ENCODE data around the gene HAGHL.
"Not testable (repeated sequence)": the region's sequence is repeated elsewhere in the genome, so short reads cannot be mapped to it uniquely, and the experiment has no call there.

The HAGHL gene

DNA sequence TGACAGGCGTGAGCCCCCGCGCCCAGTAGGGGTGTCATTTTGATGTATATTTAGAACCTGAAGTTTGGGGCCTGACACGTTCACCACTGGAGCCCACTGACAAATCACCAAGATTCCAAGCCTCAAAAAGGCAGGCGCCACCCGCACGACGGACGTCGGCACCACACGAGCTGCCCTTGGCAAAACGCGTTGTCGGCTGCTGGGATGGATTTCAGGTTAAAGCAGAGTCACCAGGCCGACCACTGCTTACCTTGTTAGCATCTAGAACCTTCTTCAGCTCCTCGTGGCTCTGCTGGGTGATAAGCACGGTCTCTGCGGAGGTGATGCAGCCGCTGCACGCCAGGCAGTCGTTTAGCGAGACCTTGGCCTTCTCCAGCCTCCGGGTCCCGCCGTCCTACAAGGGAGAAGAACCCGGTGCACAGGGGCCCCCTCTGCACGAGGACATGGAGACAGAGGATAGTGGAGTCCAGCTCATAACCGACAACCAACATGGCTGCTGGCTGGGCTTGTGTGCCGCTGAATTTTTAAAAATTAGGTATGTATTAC is 10.1 kb downstream of the HAGHL start:
- DNase-seq, result no peak

DNA sequence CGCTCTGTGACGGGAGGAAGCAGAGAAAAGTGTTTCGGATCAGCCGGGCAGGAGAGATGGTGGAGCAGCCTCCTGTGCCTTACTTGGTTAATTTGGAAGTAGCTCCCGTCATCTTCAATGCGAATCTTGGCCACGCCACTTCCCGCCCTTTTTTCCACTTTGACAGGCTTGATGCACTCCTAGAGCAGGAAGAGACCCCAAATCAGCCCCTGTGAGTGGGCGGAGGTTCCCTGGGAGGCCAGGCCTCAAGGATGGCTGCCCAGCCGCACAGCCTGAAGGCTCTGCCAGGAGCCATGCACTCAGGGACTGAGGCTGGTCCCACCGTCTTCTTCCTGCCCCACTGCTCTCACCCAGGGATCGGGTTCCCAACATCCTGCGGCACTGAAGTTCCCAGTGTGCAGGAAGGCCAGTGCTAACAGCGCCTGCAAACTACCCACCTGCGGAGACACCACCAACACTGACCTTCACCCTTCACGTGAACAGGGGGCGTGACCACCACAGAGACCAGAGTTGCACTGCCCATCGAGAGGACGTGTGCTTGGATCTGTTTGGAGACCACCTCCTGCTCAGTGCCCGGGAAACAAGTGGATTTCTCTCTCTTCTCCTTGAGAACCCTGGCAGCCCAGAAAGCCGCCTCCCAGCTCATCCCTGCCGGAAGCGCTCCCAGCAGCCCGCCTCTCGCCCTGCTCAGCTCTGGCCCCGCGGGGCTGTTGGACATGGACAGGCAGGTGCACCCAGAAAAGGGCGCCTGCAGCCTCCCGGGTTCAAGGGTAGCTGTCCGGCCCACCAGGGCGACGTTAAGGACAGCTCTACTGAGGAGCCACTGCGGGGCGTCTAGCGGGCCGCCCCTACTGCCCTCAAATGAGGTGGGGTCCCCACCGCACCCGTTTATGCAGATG is 12.9 kb downstream of the HAGHL start:
- no peak for DNase-seq

DNA sequence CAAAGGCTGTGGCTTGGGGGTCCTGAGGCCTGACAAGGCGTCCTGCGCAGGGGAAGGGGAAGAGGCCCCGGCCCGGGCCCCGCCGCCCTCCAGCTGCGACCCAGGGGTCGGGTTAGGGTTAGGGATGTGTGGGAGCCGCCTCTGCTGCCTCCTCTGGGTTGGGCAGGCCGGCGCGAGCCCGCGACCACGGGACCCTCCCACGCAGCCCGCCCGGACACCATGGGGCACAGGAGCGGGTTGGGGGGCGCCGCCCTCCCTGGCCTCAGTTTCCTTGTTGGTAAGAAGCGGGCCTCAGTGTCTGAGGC is 13.5 kb downstream of the HAGHL start:
- DNase-seq, result no peak

DNA sequence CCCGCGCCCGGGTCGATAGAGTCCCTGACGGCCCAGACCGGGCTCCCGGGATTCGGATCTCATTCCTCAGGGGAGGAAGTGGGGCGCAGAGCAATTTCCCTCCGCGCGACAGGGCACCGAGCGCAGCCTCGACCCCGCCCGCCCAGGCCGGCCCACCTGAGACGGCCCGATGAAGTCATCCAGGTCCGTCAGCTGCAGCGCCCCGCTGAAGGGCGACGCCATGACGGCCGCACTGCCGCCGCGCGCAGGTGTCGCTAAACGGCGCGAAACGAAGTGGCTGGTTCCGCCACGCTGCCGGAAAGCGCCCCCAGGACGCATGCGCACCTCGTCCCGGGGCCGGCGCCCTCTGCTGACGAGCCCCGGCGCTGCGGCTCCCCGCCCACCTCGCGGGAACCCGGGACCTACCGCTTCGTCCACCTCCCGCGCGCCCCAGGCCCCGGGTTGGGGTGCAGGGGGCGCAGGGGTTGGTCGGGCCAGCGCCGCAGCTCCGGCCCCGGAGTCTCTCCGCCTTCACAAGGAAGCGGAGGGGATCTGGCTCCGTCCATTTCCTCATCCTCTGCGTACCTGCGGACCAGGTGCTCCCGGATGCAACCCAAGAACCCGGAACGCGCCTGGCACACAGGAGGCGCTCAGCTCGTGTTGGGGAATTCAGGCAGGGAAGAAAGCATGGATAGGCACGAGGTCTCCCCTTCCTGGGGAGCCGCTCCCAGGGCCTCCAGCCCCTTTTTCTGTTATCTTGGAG is 14.0 kb downstream of the HAGHL start, which contains the start of gene CIAO3:
Gene CIAO3 (minus strand): TSS at position 234 of the 742 bp plus-strand sequence. CDS start 12 bp downstream, at position 222.
- DNase-seq, result peak; percentile 37 to 55

DNA sequence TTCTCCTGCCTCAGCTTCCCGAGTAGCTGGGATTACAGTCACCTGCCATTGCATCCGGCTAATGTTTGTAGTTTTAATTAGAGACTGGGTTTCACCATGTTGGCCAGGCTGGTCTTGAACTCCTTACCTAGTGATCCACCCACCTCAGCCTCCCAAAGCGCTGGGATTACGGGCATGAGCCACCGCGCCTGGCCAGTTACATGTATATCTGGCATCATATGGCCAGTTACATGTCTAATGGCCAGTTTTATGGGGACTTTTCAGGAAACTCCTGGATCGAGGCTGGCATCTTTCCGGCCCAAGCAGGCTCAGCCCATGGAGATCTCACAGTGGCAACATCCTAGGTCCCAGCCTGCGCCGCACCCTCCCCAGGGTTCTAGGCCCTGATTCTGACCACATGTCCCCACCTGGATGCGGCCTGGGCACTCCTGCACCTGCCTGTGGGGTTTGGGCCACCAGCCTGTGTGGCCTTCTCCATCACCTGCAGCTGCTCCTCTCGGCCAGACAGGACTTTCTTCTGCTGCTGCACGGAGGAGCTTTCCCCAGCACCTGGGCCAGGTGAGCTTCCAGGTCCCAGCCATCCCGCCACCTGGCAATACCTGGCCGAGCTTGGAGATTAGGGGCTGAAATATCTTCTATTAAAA is 15.2 kb downstream of the HAGHL start:
- DNase-seq, result no peak

DNA sequence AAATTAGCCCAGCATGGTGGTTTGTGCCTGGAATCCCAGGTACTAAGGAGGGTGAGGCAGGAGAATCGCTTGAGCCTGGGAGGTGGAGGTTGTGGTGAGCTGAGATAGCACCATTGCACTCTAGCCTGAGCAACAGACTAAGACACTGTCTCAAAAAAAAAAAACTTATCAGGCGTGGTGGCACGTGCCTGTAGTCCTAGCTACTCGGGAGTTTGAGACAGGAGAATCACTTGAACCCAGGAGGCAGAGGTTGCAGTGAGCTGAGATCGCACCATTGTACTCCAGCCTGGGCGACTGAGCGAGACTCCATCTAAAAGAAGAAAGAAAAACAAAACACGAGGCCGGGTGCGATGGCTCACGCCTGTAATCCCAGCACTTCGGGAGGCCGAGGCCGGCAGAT is 16.0 kb downstream of the HAGHL start:
- not testable (repeated sequence) for DNase-seq

DNA sequence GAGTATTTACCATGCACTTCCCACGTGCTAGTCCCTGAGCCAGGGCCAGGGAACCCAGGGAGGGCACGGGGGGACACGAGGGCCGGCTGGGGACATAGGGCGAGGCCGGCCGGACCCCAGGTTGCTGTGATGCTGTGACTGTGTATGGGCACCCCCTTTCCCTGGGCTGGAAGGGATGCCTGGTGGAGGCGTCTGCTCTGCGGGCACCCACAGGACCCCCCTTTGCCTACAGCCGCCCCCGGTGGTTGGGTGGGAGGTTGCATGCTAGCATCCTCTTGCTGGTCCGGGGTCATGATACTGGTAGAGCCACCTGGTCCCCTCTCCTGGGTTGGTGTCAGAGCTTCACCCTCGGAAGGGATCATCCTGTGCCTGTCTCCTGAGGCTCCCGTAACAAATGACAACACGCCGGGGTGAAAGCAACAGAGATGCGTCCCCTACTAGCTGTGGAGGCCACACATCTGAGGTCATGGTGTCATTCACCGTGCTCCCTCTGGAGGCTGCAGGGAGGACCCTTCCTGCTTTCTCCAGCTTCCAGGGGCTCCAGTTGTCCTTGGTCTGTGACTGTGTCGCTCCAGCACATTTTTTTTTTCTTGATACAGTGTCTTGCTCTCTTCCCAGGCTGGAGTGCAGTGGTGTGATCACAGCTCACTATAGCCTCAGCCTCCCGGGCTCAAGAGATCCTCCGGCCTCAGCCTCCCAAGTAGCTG is 17.0 kb downstream of the HAGHL start:
- DNase-seq, result no peak

DNA sequence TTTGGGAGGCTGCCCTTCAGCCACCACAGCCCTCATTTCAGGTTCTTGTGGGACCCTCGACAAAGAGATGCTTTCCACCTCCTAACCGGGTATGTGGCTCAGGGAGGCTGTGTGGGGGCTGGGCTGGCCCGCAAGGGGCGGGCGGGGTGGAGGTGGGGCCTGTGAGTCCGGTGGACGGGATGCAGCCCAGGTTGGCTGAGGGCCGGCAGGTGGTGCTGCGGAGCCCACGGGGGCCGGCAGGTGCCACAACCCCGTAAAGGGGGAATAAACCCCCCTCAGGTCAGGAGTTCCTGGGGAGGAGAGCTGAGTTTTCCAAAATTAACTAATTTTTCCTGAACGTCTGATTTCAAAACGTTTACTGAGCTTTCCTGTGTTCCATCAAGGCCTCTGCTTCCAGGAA is 18.8 kb downstream of the HAGHL start:
- no peak for DNase-seq

DNA sequence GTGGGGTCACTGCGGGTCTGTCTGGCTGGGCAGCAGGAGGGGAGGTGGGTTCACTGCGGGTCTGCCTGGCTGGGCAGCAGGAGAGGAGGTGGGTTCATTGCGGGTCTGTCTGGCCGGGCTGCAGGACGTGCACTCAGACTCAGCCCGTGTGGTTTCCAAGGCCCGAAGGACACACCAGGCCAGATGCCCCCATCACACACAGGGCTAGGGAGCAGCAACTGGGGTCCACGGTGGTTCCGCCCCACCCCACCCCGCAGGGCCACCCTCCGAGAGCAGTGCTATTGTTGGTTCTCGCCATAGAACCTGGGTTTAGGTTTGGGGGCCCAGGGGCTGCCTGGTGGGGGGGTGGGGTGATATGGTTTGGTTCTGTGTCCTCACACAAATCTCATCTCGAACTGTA is 19.7 kb downstream of the HAGHL start:
- DNase-seq, result no peak

DNA sequence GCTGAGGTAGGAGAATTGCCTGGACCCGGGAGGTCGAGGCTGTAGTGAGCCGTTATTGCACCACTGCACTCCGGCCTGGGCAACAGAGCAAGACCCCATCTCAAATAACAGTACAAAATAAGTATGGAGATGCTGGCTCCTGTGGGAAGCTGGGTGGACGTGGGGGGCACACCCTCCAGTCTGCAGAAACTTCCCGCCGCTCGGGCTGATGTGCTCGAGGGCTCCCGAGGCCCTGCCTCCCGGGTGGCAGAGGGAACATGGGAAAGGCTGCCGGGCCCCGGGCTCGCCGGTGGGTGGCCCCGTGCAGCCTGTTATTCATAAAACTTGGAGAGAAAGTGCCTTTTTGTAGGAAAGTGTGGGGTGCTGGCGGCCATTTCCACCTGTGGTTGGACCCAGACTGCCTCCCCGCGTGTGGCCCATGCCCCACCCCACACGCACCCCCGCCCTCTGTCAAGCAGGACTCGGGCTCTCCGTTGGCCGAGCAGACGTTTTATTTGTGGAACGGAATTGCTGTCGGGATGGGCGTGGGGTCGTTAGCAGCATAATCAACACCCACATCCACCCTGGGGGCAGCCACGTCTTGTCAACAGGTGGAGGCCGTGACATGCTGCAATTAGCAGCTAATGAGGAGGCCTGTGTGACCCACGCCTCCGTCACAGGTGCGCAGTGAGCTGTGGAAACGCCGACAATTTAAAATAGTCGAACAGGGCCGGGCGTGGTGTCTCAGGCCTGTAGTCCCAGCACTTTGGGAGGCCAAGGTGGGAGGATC is 21.3 kb downstream of the HAGHL start:
- DNase-seq, result no peak

DNA sequence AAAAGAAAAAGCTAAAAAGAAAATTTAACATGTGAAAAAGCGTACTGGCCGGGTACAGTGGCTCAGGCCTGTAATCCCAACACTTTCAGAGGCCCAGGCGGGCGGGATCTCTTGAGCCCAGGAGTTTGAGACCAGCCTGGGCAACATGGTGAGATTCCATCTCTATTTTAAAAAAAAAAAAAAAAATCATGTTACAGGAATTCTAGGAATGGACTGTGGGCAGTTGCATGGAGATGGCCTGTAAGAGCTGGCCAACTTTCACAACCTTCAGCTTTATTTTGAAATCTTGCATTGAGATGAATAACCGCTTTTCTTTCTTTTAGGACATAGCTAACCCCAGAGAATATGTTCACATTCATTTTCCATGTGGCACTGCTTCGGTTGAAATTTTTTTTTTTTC is 22.1 kb downstream of the HAGHL start:
- DNase-seq, result no peak

DNA sequence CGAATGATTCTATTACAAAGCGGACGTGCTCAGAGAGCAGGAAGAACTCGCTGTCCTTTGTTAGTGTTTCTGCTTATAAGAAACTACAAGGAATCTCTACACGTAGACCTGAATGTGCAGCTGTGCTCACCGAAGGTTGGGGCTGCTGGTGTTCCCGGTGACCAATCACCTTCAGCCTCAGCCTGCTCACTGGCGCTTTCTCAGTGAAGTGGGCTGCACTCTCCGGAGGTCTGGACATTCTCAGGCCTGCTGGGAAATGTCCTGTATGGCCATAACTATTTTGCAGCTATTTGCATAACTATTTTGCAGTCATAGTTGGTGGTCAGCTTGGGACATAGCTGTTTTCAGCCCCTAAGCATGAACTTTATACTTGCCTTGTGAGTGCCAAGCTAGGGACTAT is 23.6 kb downstream of the HAGHL start:
- DNase-seq, result no peak

DNA sequence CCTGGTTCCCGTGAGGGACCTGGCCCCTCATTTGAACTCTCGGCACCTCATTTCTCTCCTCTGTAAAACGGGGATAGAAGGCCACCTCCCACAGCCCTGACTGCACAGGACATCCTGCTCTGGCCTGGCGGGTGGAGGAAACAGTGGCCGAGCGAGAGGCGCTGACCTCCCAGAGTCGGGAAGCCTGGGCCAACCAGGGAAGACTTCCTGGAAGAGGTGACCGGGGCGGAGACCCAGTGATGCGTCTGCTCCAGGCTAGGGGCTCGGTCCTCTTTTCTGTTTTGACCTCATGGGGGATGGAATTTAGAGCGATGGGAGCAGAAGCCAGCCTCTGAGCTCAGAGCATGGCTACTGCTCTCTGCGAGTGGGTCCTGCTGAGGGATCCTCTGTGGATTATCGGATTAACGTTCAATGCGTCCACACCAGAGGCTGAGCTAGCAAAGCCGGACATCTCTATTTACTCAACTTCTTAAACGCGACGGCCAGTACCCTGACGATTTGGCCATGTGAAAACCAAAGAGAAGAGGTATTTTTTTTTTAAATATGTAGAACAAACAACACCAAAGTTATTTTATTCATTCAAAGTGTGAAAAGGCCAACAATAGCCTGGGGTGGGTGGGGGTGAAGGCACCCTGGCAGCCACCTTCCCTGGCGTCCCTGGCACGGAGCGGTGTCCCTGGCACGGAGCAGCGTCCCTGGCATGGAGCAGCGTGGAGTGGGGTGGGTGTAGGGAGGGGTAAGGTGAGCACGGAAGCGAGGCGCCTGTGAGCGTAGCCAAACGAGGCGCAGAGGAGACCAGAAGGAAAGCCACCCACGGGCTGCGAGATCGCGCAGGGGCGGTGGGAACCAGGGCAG is 24.5 kb downstream of the HAGHL start:
- no peak for DNase-seq

DNA sequence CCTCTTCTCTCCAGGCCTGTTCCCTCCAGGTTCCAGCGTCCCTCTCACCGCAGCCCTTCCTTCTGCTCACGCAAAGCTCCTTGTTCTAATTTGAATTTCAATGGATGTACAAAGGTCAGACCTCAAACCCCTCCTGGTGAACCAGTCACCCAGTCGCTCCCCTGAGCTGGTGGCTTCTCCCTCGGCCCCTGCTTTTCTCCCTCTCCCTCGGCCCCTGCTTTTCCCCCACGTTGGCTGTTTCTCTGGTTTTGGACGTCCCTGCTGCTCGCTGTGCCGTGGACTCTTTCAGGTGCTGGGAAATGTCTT is 25.1 kb downstream of the HAGHL start:
- no peak for DNase-seq

DNA sequence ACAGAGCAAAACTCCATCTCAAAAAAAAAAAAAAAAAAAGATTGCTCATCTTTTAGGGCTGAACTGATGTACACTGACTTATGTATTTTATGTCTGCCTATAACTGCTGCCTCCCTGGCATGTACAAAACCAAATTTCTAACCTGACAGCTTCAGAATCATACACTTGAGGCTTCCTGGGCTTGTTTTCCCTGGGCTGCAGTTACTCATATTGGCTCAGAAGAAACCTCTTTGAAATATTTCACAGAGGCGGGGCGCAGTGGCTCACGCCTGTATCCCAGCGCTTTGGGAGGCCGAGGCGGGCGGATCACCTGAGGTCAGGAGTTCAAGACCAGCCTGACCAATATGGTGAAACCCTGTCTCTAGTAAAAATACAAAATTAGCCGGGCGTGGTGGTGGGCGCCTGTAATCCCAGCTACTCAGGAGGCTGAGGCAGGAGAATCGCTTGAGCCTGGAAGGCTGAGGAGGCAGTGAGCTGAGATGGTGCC is 27.3 kb downstream of the HAGHL start:
- DNase-seq, result not testable (repeated sequence)

DNA sequence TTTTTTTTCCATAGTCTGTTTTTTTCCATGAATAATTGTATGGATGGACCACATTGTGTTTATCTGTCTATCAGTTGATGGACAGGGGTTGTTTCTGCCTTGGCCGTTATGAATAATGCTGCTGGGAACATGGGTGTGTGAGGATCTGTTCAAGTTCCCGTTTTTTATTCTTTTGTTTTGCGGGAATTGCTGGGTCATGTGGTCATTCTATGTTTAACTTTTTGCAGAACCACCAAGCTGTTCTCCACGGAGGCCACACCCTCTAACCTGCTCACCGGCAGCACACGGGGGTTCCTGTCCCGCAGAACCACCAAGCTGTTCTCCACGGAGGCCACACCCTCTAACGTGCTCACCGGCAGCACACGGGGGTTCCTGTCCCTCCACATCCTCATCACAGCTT is 27.8 kb downstream of the HAGHL start:
- no peak for DNase-seq

DNA sequence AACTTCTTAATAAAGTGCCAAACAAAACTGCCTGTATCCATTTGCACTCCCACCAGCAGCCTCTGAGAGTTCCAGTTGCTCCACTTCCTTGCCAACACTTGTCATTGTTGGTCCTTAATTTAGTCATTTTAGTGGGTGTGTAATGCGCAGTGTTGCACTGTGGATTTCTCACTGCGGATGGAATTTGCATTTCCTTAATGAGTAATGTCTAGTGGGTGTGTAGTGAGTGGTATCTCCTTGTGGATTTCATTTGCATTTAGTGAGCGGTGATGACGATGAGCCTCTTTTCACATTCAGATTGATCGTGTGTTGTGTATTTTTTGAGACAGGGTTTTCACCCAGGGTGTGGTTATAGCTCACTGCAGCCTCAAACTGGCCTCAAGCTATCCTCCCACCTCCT is 29.5 kb downstream of the HAGHL start:
- no peak for DNase-seq

DNA sequence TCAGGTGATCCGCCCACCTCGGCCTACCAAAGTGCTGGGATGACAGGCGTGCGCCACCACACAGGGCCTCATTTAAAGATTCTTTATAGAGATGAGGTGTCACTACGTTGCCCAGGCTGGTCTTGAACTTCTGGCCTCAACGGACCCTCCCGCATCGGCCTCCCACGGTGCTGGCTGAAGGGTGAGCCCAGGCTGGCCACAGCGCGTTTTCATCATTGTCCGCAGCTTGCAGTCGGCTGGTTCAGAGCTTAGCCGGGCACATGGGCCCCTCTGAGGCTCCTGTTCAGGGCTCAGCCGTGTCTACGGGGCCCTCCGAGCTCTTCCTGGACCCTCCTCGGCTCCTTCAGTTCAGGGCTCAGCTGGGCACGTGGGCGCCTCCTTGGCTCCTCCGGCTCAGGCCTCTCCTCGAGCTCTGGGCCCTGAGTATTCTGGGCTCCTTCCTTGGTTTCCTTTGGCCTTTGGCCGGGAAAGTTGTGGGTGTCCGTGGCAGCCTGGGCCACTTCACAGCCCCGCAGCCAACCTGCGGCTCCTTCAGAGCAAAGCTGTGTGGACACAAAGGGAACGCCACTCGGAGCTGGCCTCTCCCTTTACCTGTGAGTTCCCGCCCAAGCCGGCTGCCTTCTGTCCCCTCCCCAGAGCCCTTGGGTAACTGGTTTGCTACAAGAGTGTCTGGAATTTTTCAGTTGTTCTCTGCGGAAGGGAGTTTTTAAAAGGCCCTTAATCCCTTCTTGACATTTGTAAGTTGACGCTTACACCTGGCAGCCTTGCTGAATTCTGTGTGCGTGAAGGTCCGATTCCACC is 32.4 kb downstream of the HAGHL start:
- no peak for DNase-seq

DNA sequence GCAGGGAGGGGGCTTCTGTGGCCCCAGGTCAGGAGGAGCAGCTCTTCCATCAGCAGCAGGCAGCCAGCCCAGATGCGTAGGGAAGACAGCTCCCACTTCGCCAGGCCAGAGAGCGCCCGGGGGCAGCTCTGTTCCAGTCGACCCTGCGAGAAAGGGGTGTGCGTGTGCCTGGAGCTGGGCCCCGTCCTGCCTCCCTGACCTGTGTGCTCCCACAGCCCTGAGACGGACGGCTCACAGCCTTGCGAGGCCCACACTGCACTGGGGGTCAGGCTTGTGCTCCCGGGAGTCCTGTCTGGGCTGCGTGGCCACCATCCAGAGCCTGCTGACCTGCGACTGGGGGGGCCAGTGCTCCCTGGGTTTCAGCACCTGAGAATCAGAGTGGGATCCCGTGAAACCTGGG is 33.2 kb downstream of the HAGHL start:
- no peak for DNase-seq
